Gastroesophageal sphincter (tissue), 3 donors: ENCODE data around the gene SLC37A1.

Source experiments
- EP300 ChIP-seq: sonication (generic); formaldehyde crosslinking; IDR thresholded peaks from one replicate; pipeline ENCODE4 v1.6.1; 2017; ENCODE audit warnings: antibody characterized with exemption, mild to moderate bottlenecking
- POLR2AphosphoS5 ChIP-seq: sonication (generic); formaldehyde crosslinking; IDR thresholded peaks from one replicate; pipeline ENCODE4 v1.6.1; 2017; ENCODE audit warnings: antibody characterized with exemption
- TF ChIP-seq, protein P1 (sequence below), 4 experiments: fragments of 200-600 bp in 2 of 4; fragments of 450-650 bp in 2 of 4; sonication (generic) in 1 of 4; IDR thresholded peaks; one replicate each; pipeline ENCODE4 v1.5.1; 2017 to 2019; ENCODE audit warnings: antibody characterized with exemption in 4 of 4, mild to moderate bottlenecking in 2 of 4, moderate library complexity in 2 of 4

DNA sequence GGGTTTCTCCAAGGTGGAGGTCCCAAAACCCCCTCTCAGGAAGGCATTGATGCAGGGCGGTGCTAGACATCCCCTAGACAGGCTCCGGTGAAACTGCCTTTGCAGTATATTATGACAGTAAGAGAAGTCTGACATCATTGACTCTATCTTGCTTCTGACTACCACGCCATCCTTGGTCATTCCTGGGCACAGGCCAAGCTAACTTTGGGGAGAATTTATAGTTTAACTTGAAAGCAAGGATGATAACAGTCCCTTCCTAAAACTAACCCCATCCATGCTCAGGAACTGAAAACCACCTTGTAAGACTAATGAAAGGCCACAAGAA, 47.9 kb upstream of the SLC37A1 start:
- TF ChIP-seq, protein P1, sequence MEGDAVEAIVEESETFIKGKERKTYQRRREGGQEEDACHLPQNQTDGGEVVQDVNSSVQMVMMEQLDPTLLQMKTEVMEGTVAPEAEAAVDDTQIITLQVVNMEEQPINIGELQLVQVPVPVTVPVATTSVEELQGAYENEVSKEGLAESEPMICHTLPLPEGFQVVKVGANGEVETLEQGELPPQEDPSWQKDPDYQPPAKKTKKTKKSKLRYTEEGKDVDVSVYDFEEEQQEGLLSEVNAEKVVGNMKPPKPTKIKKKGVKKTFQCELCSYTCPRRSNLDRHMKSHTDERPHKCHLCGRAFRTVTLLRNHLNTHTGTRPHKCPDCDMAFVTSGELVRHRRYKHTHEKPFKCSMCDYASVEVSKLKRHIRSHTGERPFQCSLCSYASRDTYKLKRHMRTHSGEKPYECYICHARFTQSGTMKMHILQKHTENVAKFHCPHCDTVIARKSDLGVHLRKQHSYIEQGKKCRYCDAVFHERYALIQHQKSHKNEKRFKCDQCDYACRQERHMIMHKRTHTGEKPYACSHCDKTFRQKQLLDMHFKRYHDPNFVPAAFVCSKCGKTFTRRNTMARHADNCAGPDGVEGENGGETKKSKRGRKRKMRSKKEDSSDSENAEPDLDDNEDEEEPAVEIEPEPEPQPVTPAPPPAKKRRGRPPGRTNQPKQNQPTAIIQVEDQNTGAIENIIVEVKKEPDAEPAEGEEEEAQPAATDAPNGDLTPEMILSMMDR (IDR thresholded peaks at IDR 0.05) = no peak
- TF ChIP-seq EP300 (no peak), POLR2AphosphoS5 (no peak)
